Cerebellar cortex (tissue), 1 donor: ENCODE results near the gene ALDOA.

Source experiments
- DNase-seq: peaks from one replicate; pipeline ENCODE4 v3.0.0-alpha.2; 2015; ENCODE audit warnings: low spot score

ALDOA gene

GRCh38 chr16:30069611-30070462 lies 4.3 kb downstream of the ALDOA start:
- DNase-seq = peak; percentile 0

- peak; percentile 8 for DNase-seq
These were observed 4.9 kb downstream of the ALDOA start for GRCh38 chr16:30070490-30070889.

GRCh38 chr16:30075503-30076275 lies 10.1 kb downstream of the ALDOA start, which contains the start of gene PPP4C:
TSS of gene PPP4C (plus strand) at chr16:30075994. CDS start at chr16:30076378, 384 bp downstream.
- peak; percentile 91 for DNase-seq

GRCh38 chr16:30076276-30076791 lies 10.8 kb downstream of the ALDOA start:
- no peak for DNase-seq

GRCh38 chr16:30077656-30078055 lies 12.1 kb downstream of the ALDOA start:
- no peak for DNase-seq

GRCh38 chr16:30078744-30079143 lies 13.2 kb downstream of the ALDOA start:
- DNase-seq = no peak

- DNase-seq = no peak
These were observed 13.9 kb downstream of the ALDOA start for GRCh38 chr16:30079480-30079879.

GRCh38 chr16:30082545-30083090 lies 17.1 kb downstream of the ALDOA start:
- no peak for DNase-seq

GRCh38 chr16:30083216-30084055 lies 17.9 kb downstream of the ALDOA start:
- DNase-seq = no peak

GRCh38 chr16:30084096-30084815 lies 18.7 kb downstream of the ALDOA start:
- no peak for DNase-seq

- DNase-seq = no peak
These were observed 19.2 kb downstream of the ALDOA start for GRCh38 chr16:30084816-30085159.

- no peak for DNase-seq
These were observed 19.7 kb downstream of the ALDOA start for GRCh38 chr16:30085247-30085646.

- no peak for DNase-seq
These were observed 20.3 kb downstream of the ALDOA start for GRCh38 chr16:30085820-30086219.

GRCh38 chr16:30086291-30087140 lies 21.0 kb downstream of the ALDOA start:
- no peak for DNase-seq

GRCh38 chr16:30087181-30087898 lies 21.8 kb downstream of the ALDOA start:
- DNase-seq = no peak

- no peak for DNase-seq
These were observed 22.8 kb downstream of the ALDOA start for GRCh38 chr16:30088237-30088831.

GRCh38 chr16:30088832-30089624 lies 23.5 kb downstream of the ALDOA start:
- DNase-seq = no peak
